HG03108 (cell line): ENCODE data around the gene SEC16A.
"Not testable (repeated sequence)": the region's sequence is repeated elsewhere in the genome, so short reads cannot be mapped to it uniquely, and the experiment has no call there.

ENCODE experiments used
- ATAC-seq: cut with Tn5 transposase; IDR thresholded peaks from one replicate; pipeline ENCODE4 v1.9.1; 2021; ENCODE audit warnings: moderate library complexity; ENCODE audit not compliant: unreplicated experiment

SEC16A gene

DNA sequence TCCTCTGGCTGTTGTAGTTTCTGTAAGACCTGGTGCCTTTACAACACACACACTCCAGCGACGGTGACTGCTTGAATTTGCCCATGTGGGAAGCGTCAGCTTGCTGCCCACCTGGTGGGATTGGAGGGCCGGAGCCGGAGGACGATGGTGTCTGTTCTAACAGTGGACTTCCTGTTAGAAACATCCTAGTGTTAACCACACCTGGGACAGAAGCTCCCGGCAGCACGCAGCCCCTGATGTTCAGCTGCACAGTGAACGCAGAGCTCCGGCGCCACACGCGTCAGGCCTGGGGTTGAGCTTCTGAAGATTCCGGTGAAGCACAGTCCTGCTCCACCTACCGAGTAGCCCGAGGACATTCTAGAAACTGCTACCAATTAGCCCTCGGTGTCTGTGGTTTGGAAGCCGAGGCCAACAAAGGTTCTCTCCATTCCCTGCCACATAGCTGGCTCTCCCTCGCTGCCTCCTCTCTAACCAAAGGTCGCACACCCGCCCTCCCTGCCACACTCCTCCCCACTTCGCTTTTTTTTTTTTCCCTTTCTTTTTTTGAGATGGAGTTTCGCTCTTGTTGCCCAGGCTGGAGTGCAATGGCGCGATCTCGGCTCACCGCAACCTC is 58.0 kb downstream of the SEC16A start:
- no peak for ATAC-seq

DNA sequence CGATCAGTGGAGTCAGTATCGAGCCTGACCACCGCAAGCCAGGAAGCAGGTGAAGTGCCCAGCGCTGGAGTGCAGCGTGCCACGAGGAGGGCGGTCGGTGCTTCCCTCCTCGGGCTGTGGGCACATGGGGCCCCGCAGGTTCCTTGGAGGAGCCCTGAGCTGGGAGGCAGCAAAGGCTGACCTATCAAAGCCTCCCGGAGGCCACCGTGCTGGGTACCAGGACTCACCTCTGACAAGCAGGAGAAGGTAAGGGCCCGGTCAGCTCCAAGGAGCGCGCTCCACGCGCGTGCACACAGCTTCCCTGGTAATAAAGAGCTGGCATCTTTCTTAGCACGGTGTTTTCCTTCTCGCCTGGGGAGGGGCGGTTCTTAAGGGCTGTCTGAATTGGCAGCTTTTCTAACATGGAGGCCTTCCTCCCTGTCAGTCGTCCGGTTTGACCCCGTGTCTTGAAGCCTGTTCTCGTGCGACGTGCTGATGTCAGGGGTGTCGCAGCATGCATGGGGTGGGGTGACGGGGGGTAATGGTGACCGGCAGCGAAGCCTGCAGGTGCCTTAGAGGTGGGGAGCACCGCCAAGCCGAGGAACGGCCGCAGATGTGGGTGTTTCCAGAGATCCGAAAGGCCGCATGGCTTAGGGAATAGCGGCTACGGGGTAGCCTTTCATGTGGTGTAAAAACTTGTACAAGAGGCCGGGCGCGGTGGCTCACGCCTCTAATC is 59.3 kb downstream of the SEC16A start:
- ATAC-seq, result no peak

DNA sequence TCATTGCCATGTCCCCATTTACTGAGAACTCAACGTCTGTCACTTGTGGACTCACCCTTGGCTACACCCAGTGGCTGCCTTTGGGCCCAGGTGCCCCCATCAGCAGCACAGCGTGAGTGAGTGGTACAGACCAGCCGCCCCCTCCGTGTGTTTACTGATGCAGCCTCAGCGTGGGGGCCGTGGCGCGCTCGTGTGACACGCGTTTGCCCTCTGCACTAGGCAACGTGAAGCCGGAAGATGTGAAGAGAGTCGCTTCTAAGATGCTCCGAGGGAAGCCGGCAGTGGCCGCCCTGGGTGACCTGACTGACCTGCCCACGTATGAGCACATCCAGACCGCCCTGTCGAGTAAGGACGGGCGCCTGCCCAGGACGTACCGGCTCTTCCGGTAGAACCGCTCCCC is 60.0 kb downstream of the SEC16A start:
- ATAC-seq, result no peak

DNA sequence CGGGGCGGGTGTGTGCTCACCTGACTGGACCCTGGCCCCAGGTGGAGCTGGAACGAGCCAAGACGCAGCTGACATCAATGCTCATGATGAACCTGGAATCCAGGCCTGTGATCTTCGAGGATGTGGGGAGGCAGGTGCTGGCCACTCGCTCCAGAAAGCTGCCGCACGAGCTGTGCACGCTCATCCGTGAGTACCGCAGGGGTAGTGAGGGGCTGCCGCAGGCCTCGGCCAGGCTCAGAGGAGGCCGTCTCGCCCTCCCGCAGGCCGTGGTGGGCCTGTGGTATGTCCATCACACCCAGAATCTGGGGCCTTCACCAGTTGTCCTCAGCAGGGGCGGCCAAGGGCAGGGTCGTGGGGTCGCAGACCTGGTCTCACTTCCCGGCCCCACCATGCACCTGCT is 61.0 kb downstream of the SEC16A start:
- no peak for ATAC-seq

DNA sequence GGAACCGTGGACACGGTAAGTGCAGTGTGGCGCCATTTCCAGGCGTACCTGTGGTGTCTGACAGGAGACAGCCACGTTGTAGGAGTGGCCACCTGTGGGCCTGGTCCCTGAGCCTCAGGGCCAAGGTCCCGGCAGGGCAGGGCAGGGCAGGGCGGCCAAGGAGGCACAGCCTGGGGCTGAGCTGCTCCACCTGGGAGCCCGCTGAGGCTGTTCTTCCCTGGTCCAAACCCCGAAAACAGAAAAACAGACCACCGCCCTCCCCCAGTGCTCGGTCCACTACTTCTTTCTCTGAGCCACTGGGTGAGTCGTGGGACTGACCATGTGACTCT is 63.8 kb downstream of the SEC16A start:
- ATAC-seq, result no peak

DNA sequence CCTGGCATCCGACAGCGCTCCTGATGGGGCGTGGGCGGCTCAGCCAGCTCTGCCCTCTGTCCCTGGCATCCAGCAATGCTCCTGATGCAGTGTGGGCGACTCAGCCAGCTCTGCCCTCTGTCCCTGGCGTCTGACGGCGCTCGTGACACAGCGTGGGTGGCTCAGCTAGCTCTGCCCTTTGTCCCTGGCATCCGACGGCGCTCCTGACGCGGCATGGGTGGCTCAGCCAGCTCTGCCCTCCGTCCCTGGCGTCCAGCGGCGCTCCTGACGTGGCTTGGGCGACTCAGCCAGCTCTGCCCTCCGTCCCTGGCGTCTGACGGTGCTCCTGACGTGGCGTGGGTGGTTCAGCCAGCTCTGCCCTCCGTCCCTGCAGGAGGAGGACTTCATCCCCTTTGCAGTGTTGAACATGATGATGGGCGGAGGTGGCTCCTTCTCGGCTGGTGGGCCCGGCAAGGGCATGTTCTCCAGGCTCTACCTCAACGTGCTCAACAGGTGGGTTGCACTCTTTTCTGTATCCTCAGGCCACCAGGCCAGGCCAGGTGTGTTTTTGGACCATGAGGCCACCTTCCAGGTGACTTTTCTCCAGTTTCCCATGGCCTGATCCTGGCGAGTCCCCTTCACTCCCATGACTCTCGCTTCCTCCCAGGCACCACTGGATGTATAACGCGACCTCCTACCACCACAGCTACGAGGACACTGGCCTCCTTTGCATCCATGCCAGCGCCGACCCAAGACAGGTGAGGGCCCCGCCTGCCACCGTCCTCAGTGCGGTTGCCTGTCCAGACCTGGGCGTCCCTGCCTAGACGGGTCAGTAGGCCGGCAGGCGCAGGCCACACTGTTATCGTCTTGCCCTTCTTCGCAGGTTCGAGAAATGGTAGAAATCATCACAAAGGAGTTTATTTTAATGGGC is 64.4 kb downstream of the SEC16A start:
- ATAC-seq, result no peak

DNA sequence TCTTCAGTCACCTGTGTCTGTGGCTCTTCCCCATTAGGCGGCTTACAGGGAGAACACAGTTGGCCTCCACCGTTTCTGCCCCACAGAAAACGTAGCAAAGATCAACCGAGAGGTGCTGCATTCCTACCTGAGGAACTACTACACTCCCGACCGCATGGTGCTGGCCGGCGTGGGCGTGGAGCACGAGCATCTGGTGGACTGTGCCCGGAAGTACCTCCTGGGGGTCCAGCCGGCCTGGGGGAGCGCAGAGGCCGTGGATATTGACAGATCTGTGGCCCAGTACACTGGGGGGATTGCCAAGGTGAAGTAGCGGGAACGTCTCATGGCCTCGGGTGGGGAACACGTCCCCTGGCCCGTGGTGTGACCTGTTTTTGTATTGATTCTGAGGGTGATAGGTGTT is 65.9 kb downstream of the SEC16A start:
- ATAC-seq, result no peak

DNA sequence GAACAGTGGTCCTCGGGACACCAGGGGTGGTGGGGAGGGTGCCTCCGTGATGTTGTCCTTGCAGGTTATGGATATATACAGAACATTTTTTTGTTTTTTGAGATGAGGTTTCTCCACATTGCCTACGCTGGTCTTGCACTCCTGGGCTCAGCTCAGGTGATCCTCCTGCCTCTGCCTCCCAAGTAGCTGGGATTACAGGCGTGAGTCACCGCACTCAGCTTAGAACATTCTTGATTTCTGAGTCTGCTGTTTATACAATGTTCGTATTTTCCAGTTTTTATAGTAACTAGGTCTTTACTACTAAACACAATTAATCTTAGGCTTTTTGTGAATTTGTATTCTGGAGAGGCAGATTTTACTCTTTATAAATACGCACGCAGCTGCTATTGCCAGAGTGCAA is 66.4 kb downstream of the SEC16A start:
- no peak for ATAC-seq

DNA sequence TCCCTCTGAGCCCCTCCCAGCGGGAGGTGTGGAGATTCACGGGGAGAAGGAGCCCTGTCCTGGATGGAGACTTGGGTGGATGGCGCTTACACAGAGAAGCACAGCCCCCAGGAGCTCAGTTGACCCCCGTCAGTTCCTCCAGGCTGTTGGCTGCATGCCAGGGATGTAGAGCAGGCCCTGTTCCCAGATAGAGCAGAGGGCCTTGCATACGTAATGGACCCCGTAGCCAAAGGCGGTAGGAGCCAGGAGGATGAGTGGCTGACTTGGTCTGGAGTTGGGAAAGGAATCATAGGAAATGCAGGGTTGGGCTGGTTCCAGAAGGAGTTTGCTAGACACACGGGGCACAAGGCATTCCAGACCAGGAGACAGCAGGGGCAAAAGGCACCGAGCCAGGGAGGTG is 69.9 kb downstream of the SEC16A start:
- no peak for ATAC-seq

DNA sequence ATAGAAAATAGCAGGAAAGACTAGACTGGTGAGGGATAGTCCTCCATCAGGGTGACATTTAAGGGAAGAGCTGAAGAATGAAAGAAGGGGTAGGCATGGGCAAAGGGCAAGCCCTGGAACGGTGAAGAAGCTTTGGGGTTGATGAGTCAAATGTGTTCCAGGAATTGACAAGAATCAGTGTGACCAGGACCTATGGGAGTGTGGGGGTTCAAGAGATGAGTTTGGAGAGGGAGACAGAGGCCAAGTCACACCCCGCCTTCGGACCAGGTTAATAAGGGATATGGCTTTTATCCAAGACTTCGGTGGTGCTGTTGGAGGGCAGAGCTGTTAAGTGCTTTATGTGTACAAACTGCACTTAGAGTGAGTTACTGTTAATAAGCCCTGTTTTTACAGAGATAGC is 71.5 kb downstream of the SEC16A start:
- ATAC-seq, result no peak

DNA sequence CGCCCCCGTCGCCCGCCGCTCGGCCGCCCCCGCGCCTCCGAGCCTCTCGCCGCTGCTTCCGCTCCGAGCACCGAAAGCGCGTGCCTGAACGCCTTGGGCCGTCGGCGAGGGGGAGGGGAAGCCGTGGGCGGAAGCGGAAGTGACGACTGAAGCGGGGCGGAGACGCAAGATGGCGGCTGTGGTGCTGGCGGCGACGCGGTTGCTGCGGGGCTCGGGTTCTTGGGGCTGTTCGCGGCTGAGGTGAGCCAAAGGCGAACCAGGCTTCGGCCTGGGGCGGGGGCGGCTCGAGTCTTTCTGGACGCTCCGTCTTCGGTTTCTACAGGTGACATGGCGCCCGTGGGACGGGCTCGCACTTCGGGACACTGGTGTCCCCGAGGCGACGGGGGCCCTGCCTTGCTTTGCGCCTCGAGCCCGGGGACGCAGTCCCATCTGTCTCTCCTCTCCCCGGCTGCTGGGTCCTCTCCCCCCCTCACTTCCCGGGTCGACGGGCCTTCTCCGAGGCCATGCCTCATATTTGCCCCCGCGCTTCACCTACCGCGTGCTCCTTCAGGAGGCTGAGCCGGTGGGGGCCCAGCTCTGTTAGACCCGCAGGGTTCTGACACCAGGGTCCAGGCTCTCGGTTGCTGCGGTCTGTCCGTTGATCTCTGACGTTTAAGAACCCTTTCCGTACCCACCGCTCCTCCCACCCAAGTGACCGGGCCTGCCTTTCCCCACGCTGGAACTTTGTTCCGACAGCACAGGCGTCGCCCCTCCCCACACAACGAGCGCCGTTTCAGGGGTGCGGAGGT is 72.1 kb downstream of the SEC16A start, which contains the start of the genes ENTR1 and PMPCA:
ENTR1 (minus strand) TSS at position 115 of the 788 bp plus-strand sequence. CDS start 217 bp downstream, outside the sequence.
PMPCA (plus strand) TSS at position 159 of the 788 bp plus-strand sequence; CDS start at position 170, 11 bp downstream.
- ATAC-seq, result peak; percentile 73

DNA sequence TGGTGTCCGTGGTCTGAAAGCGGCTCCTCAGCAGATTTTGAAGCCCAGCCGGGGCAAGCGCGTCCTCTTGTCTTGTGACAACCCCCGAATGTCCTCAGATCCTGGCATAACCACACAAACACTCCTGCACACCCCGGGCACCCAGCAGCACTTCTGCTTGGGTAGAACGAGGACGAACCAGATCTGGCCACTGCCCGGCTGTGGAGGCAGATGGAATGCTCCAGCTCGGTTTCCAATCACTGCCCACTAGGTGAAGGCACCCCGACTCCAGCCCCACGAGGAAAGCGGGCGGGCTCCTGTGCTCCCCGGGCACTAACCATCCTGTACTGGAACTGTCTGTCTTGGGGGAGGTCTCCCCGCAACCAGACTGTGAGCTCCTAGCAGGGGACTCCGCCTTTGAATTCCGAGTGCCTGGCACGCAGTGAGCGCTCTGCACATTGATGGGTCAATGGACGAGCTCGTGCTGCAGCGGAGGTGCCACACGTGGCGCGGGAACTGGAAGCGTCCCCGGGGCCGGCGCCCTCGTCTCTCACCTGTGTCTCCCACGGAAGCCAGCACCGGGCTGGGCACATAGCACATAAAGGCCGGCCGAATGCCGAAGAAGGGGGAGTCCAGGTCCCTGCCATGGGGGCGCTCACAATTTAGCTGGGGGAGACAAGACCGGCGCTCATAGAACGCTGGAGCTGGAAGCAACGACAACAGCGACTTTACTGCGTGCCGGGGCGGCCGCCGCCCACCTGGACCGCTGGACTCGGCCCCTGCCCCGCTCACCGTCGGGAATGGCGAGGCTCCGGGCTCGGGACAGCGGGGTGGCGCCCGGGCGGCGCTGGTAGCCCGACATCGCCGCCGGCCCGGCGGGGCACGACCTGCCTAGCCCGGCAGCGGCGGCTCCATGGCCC is 73.0 kb downstream of the SEC16A start:
- peak; percentile 26 for ATAC-seq

DNA sequence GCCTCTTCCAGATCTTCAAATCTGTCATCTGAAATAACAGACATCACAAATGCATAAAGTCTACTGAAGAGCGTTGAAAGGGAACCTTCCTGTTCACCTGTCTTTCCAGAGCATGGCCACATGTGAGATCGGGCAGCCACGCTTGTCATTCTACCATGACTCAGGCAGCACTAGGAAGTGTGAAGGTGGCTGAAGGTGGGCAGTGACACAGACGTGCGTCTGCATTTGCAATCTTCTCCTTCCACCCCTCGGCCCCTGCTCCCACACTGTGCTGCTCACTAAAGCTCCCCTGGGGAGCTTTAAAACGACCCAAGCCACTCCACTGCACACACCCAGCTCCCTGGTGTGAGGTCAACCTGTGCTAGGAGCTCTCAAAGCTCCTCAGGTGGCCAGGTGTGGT is 74.9 kb downstream of the SEC16A start:
- no peak for ATAC-seq

DNA sequence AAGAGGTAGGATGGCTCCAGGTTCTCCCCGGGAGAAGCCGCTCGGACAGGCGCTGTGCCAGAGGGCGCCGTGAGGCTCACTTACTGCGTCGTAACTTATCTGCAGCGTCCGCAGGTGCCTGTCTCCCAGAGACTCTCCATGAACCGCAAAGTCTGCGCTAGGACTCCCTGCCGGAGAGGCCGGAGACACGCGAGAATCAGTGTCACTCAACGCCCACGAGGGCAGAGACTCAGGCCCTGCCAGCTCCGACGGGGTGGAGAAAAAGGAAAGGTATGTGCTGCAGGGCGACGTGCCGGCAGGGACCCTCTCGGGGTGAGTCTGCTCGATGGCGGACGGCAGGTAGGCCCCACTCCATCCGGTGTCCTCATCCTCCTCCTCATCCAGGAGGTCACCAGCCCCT is 75.8 kb downstream of the SEC16A start:
- not testable (repeated sequence) for ATAC-seq

DNA sequence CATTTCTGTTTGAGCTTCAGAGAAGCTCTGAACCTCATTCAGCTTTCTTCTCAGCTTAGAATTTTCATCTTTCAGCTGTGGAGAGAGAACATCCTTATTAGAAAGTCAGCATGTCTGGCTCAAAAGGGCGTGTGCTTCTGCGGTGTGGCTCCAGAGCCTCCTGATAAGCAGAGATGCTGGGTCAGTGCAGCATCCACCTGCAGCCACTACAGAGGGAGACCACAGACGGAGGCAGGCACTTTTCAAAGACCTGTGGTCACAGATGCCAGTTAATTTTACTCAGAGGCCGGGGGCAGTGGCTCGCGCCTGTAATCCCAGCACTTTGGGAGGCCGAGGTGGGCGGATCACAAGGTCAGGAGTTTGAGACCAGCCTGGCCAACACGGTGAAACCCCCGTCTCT is 76.9 kb downstream of the SEC16A start:
- not testable (repeated sequence) for ATAC-seq

DNA sequence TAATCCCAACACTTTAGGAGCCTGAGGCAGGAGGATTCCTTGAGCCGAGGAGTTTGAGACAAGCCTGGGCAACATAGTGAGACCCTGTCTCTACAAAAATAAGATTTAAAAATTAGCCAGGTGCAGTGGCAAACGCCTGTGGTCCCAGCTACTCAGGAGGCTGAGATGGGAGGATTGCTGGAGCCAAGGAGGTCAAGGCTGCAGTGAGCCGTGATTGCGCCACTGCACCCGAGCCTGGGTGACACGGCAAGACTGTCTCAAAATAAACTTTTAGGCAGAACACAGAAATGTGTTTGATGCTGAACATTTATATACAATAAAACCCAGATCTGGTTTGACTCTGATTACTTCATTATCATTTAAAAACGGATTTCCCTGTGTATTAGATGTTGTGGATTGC is 77.4 kb downstream of the SEC16A start:
- no peak for ATAC-seq

DNA sequence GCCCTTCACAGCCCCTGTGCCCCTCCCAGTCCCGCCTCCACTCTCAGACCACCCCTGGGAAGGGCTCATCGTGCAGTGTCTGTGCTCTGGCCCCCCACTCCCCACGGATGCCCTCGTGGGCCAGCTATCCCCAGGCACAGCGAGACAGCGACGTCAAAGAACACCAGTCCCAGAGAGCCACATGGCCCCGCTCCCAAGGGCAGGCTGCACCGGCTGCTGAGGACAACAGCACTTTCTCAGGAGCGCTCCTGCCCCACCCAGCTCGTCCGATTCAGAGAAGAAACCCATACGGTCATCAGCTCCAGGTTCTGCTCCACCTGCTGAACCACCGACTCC is 78.1 kb downstream of the SEC16A start:
- ATAC-seq, result no peak

DNA sequence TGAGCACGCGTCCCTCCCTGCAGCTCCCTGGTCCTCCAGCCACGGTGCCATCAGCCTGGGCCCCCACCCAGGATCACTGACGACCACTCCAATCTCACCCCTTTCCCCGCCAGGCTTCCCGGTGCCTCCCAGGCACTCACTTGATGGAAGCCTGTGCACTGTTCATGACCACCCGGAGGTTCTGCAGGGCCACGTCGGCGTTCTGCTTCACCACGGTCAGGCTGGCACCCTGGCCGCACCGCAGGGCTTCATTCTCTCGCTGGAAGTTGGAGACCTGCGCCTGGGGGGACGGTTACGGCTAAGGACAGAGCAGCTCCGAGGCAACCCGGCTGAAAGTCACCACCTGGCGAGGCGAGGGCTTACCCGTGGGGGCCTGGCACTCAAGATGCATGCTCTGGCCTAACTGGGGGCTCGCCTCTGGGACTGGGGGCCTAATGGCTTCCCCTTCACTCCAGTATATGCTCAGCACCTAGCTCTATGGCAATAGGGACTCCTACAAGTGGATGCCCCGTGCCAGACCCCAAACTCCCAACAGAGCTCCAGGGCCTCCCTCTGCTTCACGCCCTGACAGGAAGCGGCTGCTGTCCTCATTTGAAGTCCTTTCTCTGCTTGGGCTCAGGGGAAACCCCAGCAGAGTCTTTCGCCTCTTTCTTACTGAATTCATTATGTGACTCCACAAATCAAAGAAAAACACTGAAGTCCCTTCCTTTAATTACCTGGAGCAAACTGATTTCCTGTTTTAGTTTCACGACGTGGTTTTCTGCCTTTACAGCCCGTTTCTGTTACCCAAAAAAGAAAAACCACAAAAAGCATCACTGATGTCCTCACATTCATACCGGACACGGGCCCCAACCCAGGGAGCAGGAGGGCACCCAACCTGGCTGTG is 78.7 kb downstream of the SEC16A start:
- ATAC-seq, result no peak

DNA sequence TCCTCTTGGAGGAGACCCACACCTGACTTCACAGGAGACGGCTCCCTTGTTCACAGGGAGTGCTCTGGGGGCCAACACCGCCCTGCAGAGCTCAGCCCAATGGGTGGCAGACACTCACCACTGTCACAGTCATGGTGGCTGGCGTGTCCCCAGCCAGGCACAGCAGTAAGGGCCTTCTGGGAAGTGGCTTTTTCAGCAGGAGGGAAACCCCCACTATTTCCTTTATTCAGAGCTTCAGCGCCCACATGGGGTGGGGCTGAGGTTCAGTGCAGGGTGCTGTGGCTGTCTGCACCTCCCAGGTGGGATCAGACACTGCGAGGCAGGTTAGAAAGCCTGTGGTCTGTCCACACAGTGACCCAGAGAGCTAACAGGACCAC is 79.3 kb downstream of the SEC16A start:
- no peak for ATAC-seq
